Transverse colon (tissue), 4 donors: ENCODE measurements around the gene DDX39B. TPM values are rescaled to one million over a fixed set of nuclear protein-coding genes. Genes with fewer than 3 reads are reported as not detected.

Source experiments
- DNase-seq: peaks from one replicate; pipeline ENCODE4 v3.0.0-alpha.2; 2019
- H3K27ac ChIP-seq, 4 donors: fragments of 200-600 bp; sonication (generic); 2 replicates each; pipeline ENCODE4 v1.5.1; 2016 to 2018; ENCODE audit warnings: inconsistent platforms in 4 of 4
- H3K27me3 ChIP-seq: fragments of 200-600 bp; sonication (generic); 2 replicates; pipeline ENCODE4 v1.5.1; 2017; ENCODE audit warnings: inconsistent platforms
- H3K36me3 ChIP-seq, 4 donors: fragments of 200-600 bp; sonication (generic); 2 replicates each; pipeline ENCODE4 v1.5.1; 2017 to 2019; ENCODE audit warnings: inconsistent platforms in 4 of 4
- H3K4me1 ChIP-seq, 4 donors: fragments of 200-600 bp; sonication (generic); 2 replicates each; pipeline ENCODE4 v1.5.1; 2017 to 2020; ENCODE audit warnings: inconsistent platforms in 4 of 4
- H3K4me3 ChIP-seq, 4 donors: fragments of 200-600 bp; sonication (generic); 1 replicate in 1 of 4; 2 replicates in 3 of 4; pipeline versions ENCODE4 v1.5.1 to v1.6.1; 2017 to 2019; ENCODE audit warnings: inconsistent platforms in 4 of 4
- H3K9me3 ChIP-seq, 2 donors: fragments of 200-600 bp; sonication (generic); 2 replicates each; pipeline ENCODE4 v1.5.1; 2017 to 2019; ENCODE audit warnings: inconsistent platforms in 2 of 2
- CTCF ChIP-seq, 5 experiments: fragments of 200-600 bp in 3 of 5; fragments of 450-650 bp in 2 of 5; sonication (generic) in 3 of 5; IDR thresholded peaks; 1 replicate in 2 of 5; 2 replicates in 3 of 5; pipeline ENCODE4 v1.5.1; 2016 to 2017; ENCODE audit warnings: antibody characterized with exemption in 5 of 5, inconsistent platforms in 3 of 5, mild to moderate bottlenecking in 2 of 5, moderate library complexity in 1 of 5
- EP300 ChIP-seq: sonication (generic); formaldehyde crosslinking; IDR thresholded peaks from one replicate; pipeline ENCODE4 v1.6.1; 2017; ENCODE audit warnings: antibody characterized with exemption, low read depth
- POLR2A ChIP-seq: fragments of 450-650 bp; IDR thresholded peaks from one replicate; pipeline ENCODE4 v1.6.1; 2016; ENCODE audit warnings: antibody characterized with exemption, mild to moderate bottlenecking, moderate library complexity
- POLR2AphosphoS5 ChIP-seq, 3 donors: sonication (generic); formaldehyde crosslinking; IDR thresholded peaks; one replicate each; pipeline ENCODE4 v1.6.1; 2016; ENCODE audit warnings: antibody characterized with exemption in 3 of 3
- WGBS, 2 donors: methylation state at CpG; one replicate each; pipeline ENCODE4 v1.1.5; 2018; ENCODE audit warnings: low coverage in 1 of 2; 5-methylcytosine and 5-hydroxymethylcytosine counted together
- in situ Hi-C, 4 donors: fragments of 200-750 bp; cut with MboI; loops; one replicate each; pipeline versions ENCODE4 v1.15.0 to v1.15.1; 2017; ENCODE audit warnings: low sequenced_read_pairs in 3 of 4, low pct_ligation_motif_present in 1 of 4, low pct_unique_long_range_greater_than_20kb in 1 of 4
- intact Hi-C: fragments of 100-400 bp; cut with DNase I; formaldehyde crosslinking; loops from one replicate; pipeline ENCODE4 v1.15.1; 2023; ENCODE audit warnings: low total_unique reads
- total RNA-seq, 4 donors: library from RNA; depleted of rRNA; stranded (reverse); fragments of >200 nt; gene quantifications; one replicate each; pipeline ENCODE4 v1.1.0, GENCODE V29; 2016

DDX39B gene
- total RNA-seq, 4 donors from 2014 or later: 147 to 519 (median 271) TPM

- in situ Hi-C loops (no loop called here), intact Hi-C loops (no loop called here)
Measured at GRCh38 chr6:31525932-31526591, 15.7 kb downstream of the DDX39B start.

DNA sequence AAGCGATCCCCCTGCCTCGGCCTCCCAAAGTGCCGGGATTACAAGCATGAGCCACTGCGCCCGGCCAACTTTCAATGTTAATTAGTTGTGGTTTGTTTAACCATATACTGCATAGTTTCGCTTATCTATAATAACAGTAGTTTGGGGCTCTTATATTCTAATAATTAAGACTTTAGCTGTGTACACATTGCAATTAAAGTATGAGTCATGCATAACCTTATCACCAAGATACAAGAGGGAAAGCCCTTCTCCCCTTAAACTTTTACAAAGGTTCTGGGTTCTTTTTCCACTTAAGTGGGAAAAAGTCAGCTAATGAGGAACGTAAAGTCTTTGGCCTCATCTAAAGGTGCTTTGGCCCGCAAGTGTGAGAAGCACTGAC, 16.3 kb downstream of the DDX39B start:
- Histone ChIP-seq H3K36me3 (peaks cover 0 to 6% (median 3%) of the 10 kb centered on the region in 4 donors), H3K9me3 (no peaks in the 10 kb centered on the region), H3K27me3 (no peaks in the 10 kb centered on the region), H3K4me1 (no peaks in the 10 kb centered on the region), H3K27ac (no peak overlapping the region), H3K4me3 (no peak overlapping the region)
- intact Hi-C loops: no loop called here
- in situ Hi-C loops: no loop called here
- TF ChIP-seq EP300 (no peak), POLR2A (no peak), CTCF (IDR thresholded peaks at IDR 0.05) (no peak), POLR2AphosphoS5 (IDR thresholded peaks at IDR 0.05) (no peak)
- no peak for DNase-seq
- WGBS, 2 donors: 70 to 72% methylated on average over 5 to 8 of the region's 8 CpGs

More at GRCh38 chr6:31525932-31526591, 15.7 kb downstream of the DDX39B start:
- Histone ChIP-seq H3K4me3 (no peak overlapping the region), H3K4me1 (no peaks in the 10 kb centered on the region), H3K36me3 (peaks cover 0 to 11% (median 7%) of the 10 kb centered on the region in 4 donors), H3K27ac (no peak overlapping the region), H3K9me3 (no peaks in the 10 kb centered on the region), H3K27me3 (no peaks in the 10 kb centered on the region)
- no peak for TF ChIP-seq POLR2AphosphoS5 (IDR thresholded peaks at IDR 0.05)
- TF ChIP-seq POLR2A: no peak
- TF ChIP-seq CTCF (IDR thresholded peaks at IDR 0.05): no peak
- TF ChIP-seq EP300: no peak
- 60 to 61% methylated on average over 2 to 4 of the region's 4 CpGs for WGBS, 2 donors
- DNase-seq: no peak

DNA sequence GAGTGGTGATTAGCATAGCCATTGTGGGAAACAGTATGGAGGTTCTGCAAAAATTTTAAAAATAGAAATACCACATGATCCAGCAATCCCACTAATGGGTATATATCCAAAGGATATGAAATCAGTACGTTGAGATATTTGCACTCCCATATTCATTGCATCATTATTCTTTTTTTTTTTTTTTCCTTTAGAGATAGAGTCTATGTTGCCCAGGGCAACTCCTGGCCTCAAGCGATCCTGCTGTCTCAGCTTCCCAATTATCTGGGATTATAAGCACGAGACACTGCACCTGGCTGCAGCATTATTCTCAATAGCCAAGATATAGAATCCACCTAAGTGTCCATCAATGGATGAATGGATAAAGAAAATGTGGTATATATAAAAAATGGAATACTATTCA, 20.0 kb downstream of the DDX39B start:
- Histone ChIP-seq H3K4me3 (no peak overlapping the region), H3K9me3 (no peaks in the 10 kb centered on the region), H3K4me1 (no peaks in the 10 kb centered on the region), H3K27ac (no peak overlapping the region), H3K27me3 (no peaks in the 10 kb centered on the region), H3K36me3 (no peaks in the 10 kb centered on the region)
- in situ Hi-C loops: no loop called here
- TF ChIP-seq EP300 (no peak), POLR2AphosphoS5 (IDR thresholded peaks at IDR 0.05) (no peak), POLR2A (no peak), CTCF (IDR thresholded peaks at IDR 0.05) (no peak)
- intact Hi-C loops: loop anchor here (5.0 kb wide), 1 partner anchor 680 kb away; no protein-coding TSS in a partner anchor
- WGBS, 2 donors: 75 to 87% methylated on average over 3 of the region's 3 CpGs
- DNase-seq: no peak

DNA sequence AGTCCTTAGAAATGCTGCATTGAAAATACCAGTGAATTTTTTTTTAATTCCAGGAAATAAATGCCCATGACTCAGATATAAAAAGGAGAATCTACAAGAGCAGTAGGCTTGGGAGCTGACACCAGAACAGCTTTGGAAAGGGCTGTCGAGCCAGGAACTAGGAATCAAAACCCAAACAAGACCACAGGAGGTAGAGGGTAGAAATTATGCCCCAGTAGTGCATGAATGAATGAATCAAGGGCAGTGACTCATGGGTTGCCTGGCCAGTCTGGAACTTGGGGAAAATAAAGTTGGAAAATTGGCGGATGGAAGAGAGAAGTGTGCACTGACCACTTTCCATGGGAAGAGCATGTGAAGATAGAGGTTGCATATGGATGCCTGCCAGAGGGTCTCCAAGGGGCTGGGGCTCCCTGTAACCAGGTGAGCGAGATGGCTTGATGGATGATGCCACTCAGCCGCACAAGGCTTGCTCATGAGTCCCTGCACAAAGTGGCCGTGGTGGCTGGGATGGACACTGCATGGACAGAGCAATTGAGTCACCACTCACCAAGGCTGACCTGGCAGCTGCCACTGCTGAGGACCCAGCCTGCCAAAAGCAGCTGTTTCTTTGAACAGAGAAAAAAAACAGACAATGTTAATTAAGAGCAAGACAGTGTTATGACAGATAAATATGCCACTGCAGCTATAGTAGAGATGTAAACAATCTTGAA, 28.2 kb downstream of the DDX39B start:
- H3K36me3 ChIP-seq: no peaks in the 10 kb centered on the region
- H3K27me3 ChIP-seq: no peaks in the 10 kb centered on the region
- intact Hi-C loops: no loop called here
- H3K4me3 ChIP-seq: no peak overlapping the region
- in situ Hi-C loops: loop anchor here in 1 of 4 donors (10.0 kb wide), 1 partner anchor 99 kb away; no protein-coding TSS in a partner anchor
- H3K4me1 ChIP-seq: no peaks in the 10 kb centered on the region
- no peak overlapping the region for H3K27ac ChIP-seq
- H3K9me3 ChIP-seq: no peaks in the 10 kb centered on the region
- TF ChIP-seq EP300 (no peak), POLR2AphosphoS5 (IDR thresholded peaks at IDR 0.05) (no peak), POLR2A (no peak), CTCF (IDR thresholded peaks at IDR 0.05) (no peak)
- WGBS, 2 donors: 70% methylated on average over 5 of the region's 5 CpGs; no CpG with 5 or more reads in 1 of the 2 donors
- DNase-seq: no peak
